ENCODE results near the gene KCNN1. TPM values are rescaled to one million over a fixed set of nuclear protein-coding genes. Genes with fewer than 3 reads are reported as not detected.

KCNN1 gene
- total and polyA plus RNA-seq, 2 of the 4 experiments (the other 2 are of a cell fraction) = 0.09 TPM; not detected in 1

DNA sequence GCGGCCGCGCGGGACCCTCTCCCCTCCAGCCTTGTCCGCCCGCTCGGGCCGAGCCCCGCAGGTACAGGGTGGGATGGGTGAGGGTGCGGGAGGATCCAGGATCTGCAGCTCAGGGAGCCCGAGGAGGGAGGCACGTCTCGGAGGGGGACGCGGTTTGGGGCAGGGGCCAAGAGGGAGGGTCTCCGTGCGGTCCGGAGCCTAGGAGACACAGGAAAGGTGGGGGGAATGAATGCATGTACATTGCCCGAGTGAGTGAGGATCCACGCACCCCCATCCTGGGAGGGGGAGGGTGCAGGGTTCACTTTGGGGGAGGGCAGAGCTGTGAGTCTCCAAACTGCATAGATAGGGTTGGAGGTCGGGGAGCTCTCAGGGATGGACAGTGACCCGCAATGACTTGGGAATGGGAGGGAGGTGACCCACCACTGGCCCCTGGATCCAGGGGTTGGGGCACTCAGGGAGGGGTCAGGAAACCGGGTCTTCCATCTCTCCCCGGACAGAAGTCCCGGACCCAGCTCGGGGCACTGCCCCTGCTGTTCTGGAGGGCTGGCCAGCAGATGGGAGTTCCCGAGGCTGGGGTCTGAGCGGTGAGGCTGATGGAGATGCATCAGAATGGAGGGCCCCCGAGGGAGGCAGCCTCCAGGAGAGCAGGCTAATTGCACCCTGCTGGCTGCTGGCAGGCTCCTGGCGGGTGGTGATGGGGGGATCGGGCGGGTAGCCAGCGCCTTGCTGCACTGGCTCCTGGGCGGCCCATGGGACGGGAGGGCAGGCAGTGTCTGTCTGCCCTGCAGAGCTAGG, 547 bp downstream of the KCNN1 start:
- in situ Hi-C loops (cut with MboI; ENCODE audit: low sequenced_read_pairs) = no loop called here
- no peak for ATAC-seq (ENCODE audit: low read depth)
- no peaks in the 10 kb centered on the region for H4K20me1 ChIP-seq (ENCODE audit: insufficient read depth, low read length)
- no peaks in the 10 kb centered on the region for H3K9me1 ChIP-seq (ENCODE audit: insufficient read depth, low read length)
- intact Hi-C loops (cut with micrococcal nuclease) = no loop called here
- CTCF ChIA-PET = no interaction called here
- no peak overlapping the region for H4K5ac ChIP-seq (ENCODE audit: low read depth, low read length)
- no peak overlapping the region for H3K18ac ChIP-seq (ENCODE audit: low read depth, low read length)
- peak overlapping the region; percentile 33; the same call in 1 of the 2 replicates for H3K23ac ChIP-seq (ENCODE audit: low read depth, low read length)
- H2AFZ ChIP-seq (replicated peaks; ENCODE audit: low read length, poor library complexity) = peak overlapping the region; percentile 63
- no TSS peak for BruUV-seq (replicated peaks)
- peak overlapping the region; percentile 27; the same call in 1 of the 2 replicates for H3K4me3 ChIP-seq (ENCODE audit: insufficient read depth, low read depth, low read length)
- no peak overlapping the region for H2BK20ac ChIP-seq (ENCODE audit: low read depth, low read length)
- no peaks in the 10 kb centered on the region for H3K4me1 ChIP-seq (ENCODE audit: control insufficient read depth, insufficient read depth, low read length)
- no peaks in the 10 kb centered on the region for H3K79me1 ChIP-seq (ENCODE audit: low read depth in 1 of 2, low read length in 2 of 2)
- peaks cover 60% of the 10 kb centered on the region for H3K27me3 ChIP-seq (ENCODE audit: control insufficient read depth, insufficient read depth, low read length)
- H2AK9ac ChIP-seq (replicated peaks; ENCODE audit: low read depth, low read length, poor library complexity) = no peak overlapping the region
- H3K56ac ChIP-seq (ENCODE audit: extremely low read depth, insufficient read depth, low read length) = no peak overlapping the region
- 3% methylated on average over 11 of the region's 35 CpGs; no CpG with 5 or more reads in 1 of the 2 experiments for WGBS, 2 experiments (ENCODE audit: extremely low coverage in 2 of 2, insufficient read length in 1 of 2)
- H3K9ac ChIP-seq (ENCODE audit: low read depth, low read length) = no peak overlapping the region
- POLR2A ChIA-PET (ENCODE audit: unreplicated experiment) = no interaction called here
- H2AK5ac ChIP-seq (ENCODE audit: low read depth, low read length) = no peak overlapping the region
- H2BK5ac ChIP-seq (ENCODE audit: low read depth, low read length, poor library complexity, severe bottlenecking) = no peak overlapping the region
- no peak overlapping the region for H2BK120ac ChIP-seq (ENCODE audit: low read depth, low read length)
- no peak overlapping the region for H4K8ac ChIP-seq (ENCODE audit: low read depth in 2 of 2, low read length in 2 of 2)
- H2BK15ac ChIP-seq (ENCODE audit: low read depth, low read length) = no peak overlapping the region
- peaks cover 3% of the 10 kb centered on the region; the same call in 1 of the 2 replicates for H3K9me3 ChIP-seq (ENCODE audit: control insufficient read depth, insufficient read depth, low read length)
- H3K36me3 ChIP-seq (ENCODE audit: control insufficient read depth, insufficient read depth, low read length) = no peaks in the 10 kb centered on the region
- no peak for DNase-seq
- TF ChIP-seq MAFK (IDR thresholded peaks at IDR 0.05; ENCODE audit: low read depth, low read length) (no peak), ELK1 (IDR thresholded peaks at IDR 0.05; ENCODE audit: borderline replicate concordance, low read depth, low read length) (no peak), NFE2L2 (IDR thresholded peaks at IDR 0.05; ENCODE audit: low read depth, low read length) (no peak), RFX5 (IDR thresholded peaks at IDR 0.05; ENCODE audit: low read depth, low read length) (no peak), RAD21 (IDR thresholded peaks at IDR 0.05; ENCODE audit: low read length) (no peak), CEBPB (IDR thresholded peaks at IDR 0.05; ENCODE audit: low read depth, low read length) (no peak), POLR2A (IDR thresholded peaks at IDR 0.05; ENCODE audit: low read depth, low read length) (no peak), MAZ (IDR thresholded peaks at IDR 0.05; ENCODE audit: borderline replicate concordance, low read depth, low read length) (no peak), SMC3 (IDR thresholded peaks at IDR 0.05; ENCODE audit: low read depth, low read length) (no peak), MXI1 (IDR thresholded peaks at IDR 0.05; ENCODE audit: borderline replicate concordance, low read depth, low read length) (no peak), USF2 (IDR thresholded peaks at IDR 0.05; ENCODE audit: low read depth, low read length) (no peak)
- TF ChIP-seq, protein P1, sequence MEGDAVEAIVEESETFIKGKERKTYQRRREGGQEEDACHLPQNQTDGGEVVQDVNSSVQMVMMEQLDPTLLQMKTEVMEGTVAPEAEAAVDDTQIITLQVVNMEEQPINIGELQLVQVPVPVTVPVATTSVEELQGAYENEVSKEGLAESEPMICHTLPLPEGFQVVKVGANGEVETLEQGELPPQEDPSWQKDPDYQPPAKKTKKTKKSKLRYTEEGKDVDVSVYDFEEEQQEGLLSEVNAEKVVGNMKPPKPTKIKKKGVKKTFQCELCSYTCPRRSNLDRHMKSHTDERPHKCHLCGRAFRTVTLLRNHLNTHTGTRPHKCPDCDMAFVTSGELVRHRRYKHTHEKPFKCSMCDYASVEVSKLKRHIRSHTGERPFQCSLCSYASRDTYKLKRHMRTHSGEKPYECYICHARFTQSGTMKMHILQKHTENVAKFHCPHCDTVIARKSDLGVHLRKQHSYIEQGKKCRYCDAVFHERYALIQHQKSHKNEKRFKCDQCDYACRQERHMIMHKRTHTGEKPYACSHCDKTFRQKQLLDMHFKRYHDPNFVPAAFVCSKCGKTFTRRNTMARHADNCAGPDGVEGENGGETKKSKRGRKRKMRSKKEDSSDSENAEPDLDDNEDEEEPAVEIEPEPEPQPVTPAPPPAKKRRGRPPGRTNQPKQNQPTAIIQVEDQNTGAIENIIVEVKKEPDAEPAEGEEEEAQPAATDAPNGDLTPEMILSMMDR (conservative IDR thresholded peaks at IDR 0.05; ENCODE audit: low read depth, low read length) = no peak
- no peak overlapping the region for H3K27ac ChIP-seq (ENCODE audit: insufficient read depth, low read length)
- H3K14ac ChIP-seq (replicated peaks; ENCODE audit: low read depth, low read length) = no peak overlapping the region
- dilution Hi-C loops (cut with HindIII; ENCODE audit: low sequenced_read_pairs, unreplicated experiment) = no loop called here
- peak overlapping the region; percentile 60; the same call in 1 of the 2 replicates for H3K4me2 ChIP-seq (ENCODE audit: low read depth, low read length)
- no peak overlapping the region for H3K4ac ChIP-seq (ENCODE audit: low read depth, low read length)
- H4K91ac ChIP-seq (ENCODE audit: insufficient read depth, low read depth, low read length) = no peak overlapping the region

Data from IMR-90 (cell line).